Neural progenitor cell (in vitro differentiated cells): ENCODE data around the gene CATSPER4.

Source experiments
- CTCF ChIP-seq: fragments of 200-600 bp; sonication (generic); IDR thresholded peaks from 2 replicates; pipeline ENCODE4 v1.5.1; 2017; ENCODE audit warnings: antibody characterized with exemption, mild to moderate bottlenecking
- EZH2 ChIP-seq: fragments of 200-600 bp; sonication (generic); IDR thresholded peaks from 2 replicates; pipeline ENCODE4 v1.6.1; 2017; ENCODE audit warnings: antibody characterized with exemption, mild to moderate bottlenecking, moderate library complexity

GRCh38 chr1:26169198-26169554 lies 21.2 kb upstream of the CATSPER4 start:
- TF ChIP-seq CTCF (no peak), EZH2 (no peak)
